T-helper 2 cell treated with Interferon-gamma antibody and Interleukin-4, amounts not matched to agents 100 ng/mL and 5 ng/mL, for 36 hours (primary cell): ENCODE data around the gene CA5A. TPM values are rescaled to one million over a fixed set of nuclear protein-coding genes. Genes with fewer than 3 reads are reported as not detected.
"Not testable (repeated sequence)": the region's sequence is repeated elsewhere in the genome, so short reads cannot be mapped to it uniquely, and the experiment has no call there.

Experiments
- intact Hi-C: fragments of 100-400 bp; cut with micrococcal nuclease; formaldehyde crosslinking; loops from one replicate; pipeline ENCODE4 v1.15.1; 2023
- total RNA-seq: library from RNA; stranded (reverse); gene quantifications from 2 replicates; pipeline ENCODE4 v1.2.3, GENCODE V29; 2022

The CA5A gene
- total RNA-seq, 1 donor from 2014 or later, result not detected

GRCh38 chr16:87949071-87949744 lies 12.9 kb upstream of the CA5A start:
- intact Hi-C loops, result no loop called here

DNA sequence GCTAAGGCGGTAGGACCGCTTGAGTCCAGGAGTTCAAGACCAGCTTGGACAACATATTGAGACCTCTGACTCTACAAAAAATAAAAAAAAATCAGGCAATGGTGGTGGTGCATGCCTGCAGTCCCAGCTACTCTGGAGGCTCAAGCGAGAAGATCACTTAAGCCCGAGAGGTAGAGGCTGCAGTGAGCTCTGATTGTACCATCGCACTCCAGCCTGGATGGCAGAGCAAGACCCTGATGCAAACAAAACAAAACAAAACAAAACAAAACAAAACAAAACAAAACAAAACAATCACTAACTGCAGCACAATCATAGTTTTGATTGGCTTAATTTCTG lies 12.4 kb upstream of the CA5A start:
- intact Hi-C loops, result no loop called here

- intact Hi-C loops, result no loop called here
Observed at GRCh38 chr16:87948119-87948545, 11.8 kb upstream of the CA5A start.

DNA sequence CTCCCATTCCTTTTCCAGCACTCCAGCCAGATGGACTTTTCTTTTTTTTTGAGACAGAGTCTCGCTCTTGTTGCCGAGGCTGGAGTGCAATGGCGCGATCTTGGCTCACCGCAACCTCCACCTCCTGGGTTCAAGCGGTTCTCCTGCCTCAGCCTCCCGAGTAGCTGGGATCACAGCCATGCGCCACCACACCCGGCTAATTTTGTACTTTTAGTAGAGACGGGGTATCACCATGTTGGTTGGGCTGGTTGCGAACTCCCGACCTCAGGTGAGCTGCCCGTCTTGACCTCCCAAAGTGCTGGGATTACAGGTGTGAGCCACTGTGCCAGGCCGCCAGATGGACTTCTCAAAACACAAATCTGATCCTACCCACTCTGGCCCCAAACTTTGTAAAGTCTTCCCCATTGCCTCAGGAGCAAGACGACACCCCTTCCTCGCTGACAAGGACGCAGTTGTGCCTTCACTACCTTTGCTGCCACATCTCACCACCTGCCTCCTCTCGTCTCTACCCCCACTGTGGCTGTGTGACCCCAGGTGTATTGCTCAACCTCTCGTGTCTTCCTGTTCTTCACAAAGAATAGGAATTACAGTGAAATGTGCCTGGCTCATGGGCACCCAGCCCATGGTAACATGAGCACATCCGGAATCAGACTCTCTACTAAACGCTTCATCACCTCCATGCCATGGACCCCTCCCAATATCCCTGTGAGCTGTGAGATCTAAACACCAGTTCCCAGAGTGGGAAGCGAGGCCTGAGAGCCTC lies 11.2 kb upstream of the CA5A start:
- intact Hi-C loops, result no loop called here

GRCh38 chr16:87946596-87947347 lies 10.4 kb upstream of the CA5A start:
- intact Hi-C loops, result no loop called here

DNA sequence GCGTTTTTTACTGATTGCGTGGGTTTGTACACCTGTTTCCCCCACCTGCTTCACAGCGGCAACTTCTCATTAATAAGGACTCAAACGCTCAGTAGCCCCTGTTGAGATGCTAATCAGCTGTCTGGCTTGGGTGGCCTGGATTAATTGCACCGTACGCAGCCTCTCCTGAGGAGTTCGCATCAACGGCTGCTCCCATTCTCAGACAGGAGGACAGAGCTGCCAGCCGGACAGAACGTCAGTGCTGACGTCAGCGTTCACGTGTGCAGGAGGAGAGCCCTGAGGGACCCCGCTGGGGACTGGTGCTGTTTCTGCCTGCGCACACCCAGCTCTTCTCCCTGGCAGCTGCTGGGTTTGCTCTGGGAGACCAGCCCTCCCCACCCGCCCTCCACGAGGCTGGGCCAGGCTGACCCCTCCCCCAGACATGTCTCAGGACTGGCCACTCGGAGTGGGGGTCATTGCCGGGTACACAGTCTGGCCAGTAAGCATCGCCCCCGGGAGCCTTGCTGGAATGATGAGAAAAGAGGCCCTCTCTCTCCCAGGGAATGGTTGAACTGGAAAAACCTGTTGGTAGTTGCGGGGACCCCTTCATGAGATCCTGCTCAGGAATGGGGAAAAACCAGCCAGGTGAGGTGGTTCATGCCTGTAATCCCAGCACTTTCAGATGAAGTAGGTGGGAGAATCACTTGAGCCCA lies 9.2 kb upstream of the CA5A start:
- intact Hi-C loops, result no loop called here

- intact Hi-C loops, result no loop called here
Observed at GRCh38 chr16:87942680-87943079, 6.4 kb upstream of the CA5A start.

DNA sequence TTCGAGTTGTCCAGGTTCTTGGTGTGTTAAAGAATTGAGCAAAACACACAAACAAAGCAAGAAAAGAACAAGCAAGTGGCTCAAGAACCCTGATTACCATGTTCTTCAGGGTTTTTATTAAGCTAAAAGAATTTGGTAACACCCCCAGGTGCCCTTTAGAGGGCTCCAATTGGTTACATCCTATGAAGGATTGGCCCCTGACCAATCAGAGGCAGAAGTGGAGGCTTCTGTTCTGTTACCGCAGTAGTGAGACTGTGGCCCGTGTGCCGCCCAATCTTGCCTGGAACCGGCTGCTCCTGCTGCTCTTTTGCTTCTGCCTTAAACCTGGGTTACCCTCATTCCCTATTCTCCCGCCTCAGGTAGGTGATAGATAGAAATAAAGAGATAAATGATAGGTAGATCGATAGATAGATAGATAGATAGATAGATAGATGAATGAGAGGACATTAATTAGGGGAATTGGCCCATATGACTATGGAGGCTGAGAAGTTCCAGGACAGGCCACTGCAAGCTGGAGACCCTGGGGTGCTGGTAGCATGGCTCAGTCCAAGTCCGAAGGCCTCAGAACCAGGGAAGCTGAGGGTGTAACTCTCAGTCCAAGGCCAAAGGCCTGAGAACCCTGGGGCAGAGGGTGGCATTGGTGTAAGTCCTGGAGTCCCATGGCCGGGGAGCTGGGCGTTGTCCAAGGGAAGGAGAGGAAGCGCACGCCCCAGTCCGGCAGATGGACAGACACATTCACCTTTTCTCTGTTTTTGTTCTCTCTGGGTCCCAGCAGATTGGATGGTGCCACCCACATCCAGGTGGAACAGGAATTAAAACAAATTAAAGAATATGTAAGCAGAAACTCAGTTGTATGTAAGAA lies 3.5 kb upstream of the CA5A start:
- intact Hi-C loops, result no loop called here

- intact Hi-C loops, result no loop called here
Observed at GRCh38 chr16:87938412-87938949, 2.2 kb upstream of the CA5A start.

DNA sequence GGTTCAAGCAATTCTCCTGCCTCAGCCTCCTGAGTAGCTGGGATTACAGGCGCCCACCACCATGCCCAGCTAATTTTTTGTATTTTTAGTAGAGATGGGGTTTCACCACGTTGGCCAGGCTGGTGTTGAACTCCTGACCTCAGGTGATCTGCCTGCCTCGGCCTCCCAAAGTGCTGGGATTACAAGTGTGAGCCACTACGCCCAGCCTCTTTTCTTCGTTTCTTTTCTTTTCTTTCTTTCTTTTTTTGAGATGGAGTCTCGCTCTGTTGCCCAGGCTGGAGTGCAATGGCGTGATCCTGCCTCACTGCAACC lies 858 bp upstream of the CA5A start:
- intact Hi-C loops, result not testable (repeated sequence)

DNA sequence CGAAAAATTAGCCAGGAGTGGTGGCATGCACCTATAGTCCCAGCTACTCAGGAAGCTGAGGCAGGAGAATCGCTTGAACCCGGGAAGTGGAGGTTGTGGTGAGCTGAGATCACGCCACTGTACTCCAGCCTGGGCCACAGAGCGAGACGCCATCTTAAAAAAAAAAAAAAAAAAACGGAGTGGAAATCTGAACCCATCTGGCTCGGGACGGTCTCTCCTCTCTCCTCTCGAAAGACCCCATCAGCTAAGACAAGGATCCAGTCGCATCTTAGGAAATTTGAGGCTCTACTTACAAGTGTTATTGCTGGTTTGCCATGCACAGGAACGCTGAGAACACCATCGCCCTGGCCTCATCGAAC lies 334 bp downstream of the CA5A start:
- intact Hi-C loops, result not testable (repeated sequence)

DNA sequence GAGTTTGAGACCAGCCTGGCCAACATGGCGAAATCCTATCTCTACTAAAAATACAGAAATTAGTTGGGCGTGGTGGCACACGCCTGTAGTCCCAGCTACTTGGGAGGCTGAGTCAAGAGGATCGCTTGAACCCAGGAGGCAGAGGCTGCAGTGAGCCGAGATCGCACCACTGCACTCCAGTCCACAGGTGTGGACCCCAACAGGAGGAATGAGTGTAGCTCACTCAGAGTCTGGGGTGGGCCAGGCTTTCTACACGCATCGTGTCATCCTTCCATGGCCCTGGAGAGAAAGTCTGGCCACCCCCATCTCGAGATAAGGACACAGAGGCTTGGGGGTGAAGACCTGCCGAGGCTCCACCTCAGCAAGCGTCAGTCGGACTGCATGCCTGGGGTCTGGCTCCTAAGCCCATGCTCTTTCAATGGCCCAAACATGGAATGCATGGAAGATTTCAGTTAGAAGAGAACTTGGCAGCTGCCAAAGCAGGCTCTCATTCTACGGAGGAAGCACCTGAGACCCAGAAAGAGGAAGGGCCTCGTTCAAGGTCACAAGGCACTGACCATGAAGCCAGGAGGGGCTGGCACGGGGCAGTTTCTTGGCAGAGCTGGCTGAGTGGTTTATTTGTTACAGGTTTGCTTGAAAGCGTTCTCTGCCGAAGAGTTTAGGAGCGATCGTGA lies 1.4 kb downstream of the CA5A start:
- intact Hi-C loops, result not testable (repeated sequence)

- intact Hi-C loops, result no loop called here
Observed at GRCh38 chr16:87933140-87933495, 3.2 kb downstream of the CA5A start.

DNA sequence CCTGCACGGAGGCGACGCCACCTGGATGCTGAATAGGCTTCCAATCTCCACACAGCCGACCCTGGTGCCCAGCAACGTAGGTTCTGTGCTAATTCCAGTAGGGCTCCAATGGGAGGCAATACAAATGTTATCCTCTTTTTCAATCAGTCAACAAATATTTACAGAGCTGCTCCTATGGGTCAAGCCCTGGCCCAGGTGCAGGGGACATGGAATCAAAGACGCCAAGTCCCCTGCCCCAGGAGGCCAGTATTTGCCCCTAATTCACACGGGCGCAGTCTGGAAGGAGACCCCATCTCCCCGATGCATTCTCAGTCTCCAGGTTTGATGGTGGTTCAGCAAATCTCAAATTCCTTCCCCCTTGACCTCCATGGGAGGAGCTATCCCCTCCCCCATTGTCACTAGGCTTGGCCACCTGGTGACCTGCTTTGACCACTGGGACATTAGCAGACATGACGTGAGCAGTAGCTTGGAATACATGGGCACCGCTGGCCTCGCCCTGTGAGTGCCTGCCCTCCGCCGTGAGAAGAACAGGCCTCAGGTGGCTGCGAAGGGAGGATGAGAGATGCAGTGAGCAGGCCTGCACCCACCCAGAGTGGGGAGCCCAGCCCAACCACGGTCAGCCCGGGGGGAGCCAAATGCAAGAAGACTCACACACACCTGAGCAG lies 3.7 kb downstream of the CA5A start:
- intact Hi-C loops, result not testable (repeated sequence)

- intact Hi-C loops, result no loop called here
Observed at GRCh38 chr16:87931504-87931903, 4.8 kb downstream of the CA5A start.

DNA sequence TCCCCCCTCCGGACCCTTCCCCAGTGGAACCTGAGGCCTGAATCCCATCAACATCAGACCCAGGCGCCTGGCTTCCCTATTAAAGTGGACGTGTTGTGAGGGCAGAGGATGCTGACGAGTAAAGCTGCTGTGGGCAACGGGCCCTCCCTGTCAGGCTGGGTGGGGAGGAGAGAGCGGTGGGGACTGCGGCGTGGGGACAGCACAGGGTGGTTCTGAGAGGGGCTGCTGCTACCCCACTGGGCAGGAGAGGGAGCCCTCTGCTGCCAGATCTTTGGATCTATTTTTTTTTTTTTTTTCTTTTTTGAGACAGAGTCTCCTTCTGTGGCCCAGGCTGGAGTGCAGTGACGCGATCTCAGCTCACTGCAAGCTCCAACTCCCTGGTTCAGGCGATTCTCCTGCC lies 5.9 kb downstream of the CA5A start:
- intact Hi-C loops, result no loop called here

- intact Hi-C loops, result no loop called here
Observed at GRCh38 chr16:87929986-87930385, 6.3 kb downstream of the CA5A start.

- intact Hi-C loops, result no loop called here
Observed at GRCh38 chr16:87927195-87927562, 9.2 kb downstream of the CA5A start.

GRCh38 chr16:87926246-87927194 lies 9.8 kb downstream of the CA5A start:
- intact Hi-C loops, result no loop called here
